ENCODE results near the gene ARHGAP25.

The ARHGAP25 gene

GRCh38 chr2:68824831-68825230, 90.2 kb downstream of the ARHGAP25 start:
- ATAC-seq (replicated peaks; ENCODE audit: extremely low read depth, poor library complexity, severe bottlenecking) (no peak), DNase-seq (ENCODE audit: low spot score in 2 of 2) (no peak)
- peaks cover 72% of the 10 kb centered on the region for H3K4me1 Mint-ChIP-seq
- no peaks in the 10 kb centered on the region for H3K9me3 Mint-ChIP-seq
- H3K4me3 Mint-ChIP-seq, result no peak overlapping the region
- peaks cover 75% of the 10 kb centered on the region for H3K36me3 Mint-ChIP-seq (ENCODE audit: insufficient read depth)
- H3K27me3 Mint-ChIP-seq, result no peaks in the 10 kb centered on the region
- H3K27ac Mint-ChIP-seq (ENCODE audit: low read depth), result peak overlapping the region; percentile 81

- H3K4me1 Mint-ChIP-seq, result peaks cover 77% of the 10 kb centered on the region
Observed at GRCh38 chr2:68825866-68826265, 91.3 kb downstream of the ARHGAP25 start.

GRCh38 chr2:68827666-68828065, 93.1 kb downstream of the ARHGAP25 start:
- Mint-ChIP-seq H3K4me1 (peaks cover 87% of the 10 kb centered on the region), H3K27ac (ENCODE audit: low read depth) (no peak overlapping the region), H3K9me3 (no peaks in the 10 kb centered on the region), H3K4me3 (no peak overlapping the region), H3K27me3 (no peaks in the 10 kb centered on the region), H3K36me3 (ENCODE audit: insufficient read depth) (peaks cover 51% of the 10 kb centered on the region)
- ATAC-seq (replicated peaks; ENCODE audit: extremely low read depth, poor library complexity, severe bottlenecking), result no peak
- DNase-seq (ENCODE audit: low spot score in 2 of 2), result no peak

More at GRCh38 chr2:68825866-68826265, 91.3 kb downstream of the ARHGAP25 start:
- H3K27ac Mint-ChIP-seq (ENCODE audit: low read depth), result peak overlapping the region; percentile 81
- H3K36me3 Mint-ChIP-seq (ENCODE audit: insufficient read depth), result peaks cover 67% of the 10 kb centered on the region
- ATAC-seq (replicated peaks; ENCODE audit: extremely low read depth, poor library complexity, severe bottlenecking), result no peak
- H3K27me3 Mint-ChIP-seq, result no peaks in the 10 kb centered on the region
- no peak for DNase-seq (ENCODE audit: low spot score in 2 of 2)
- no peaks in the 10 kb centered on the region for H3K9me3 Mint-ChIP-seq
- no peak overlapping the region for H3K4me3 Mint-ChIP-seq

GRCh38 chr2:68828887-68829708, 94.5 kb downstream of the ARHGAP25 start:
- H3K4me1 Mint-ChIP-seq, result peaks cover 79% of the 10 kb centered on the region
- H3K4me3 Mint-ChIP-seq, result peak overlapping the region; percentile 65
- H3K9me3 Mint-ChIP-seq, result no peaks in the 10 kb centered on the region
- DNase-seq (ENCODE audit: low spot score in 2 of 2), result peak; percentile 40 to 56
- peak overlapping the region; percentile 93 for H3K27ac Mint-ChIP-seq (ENCODE audit: low read depth)
- H3K36me3 Mint-ChIP-seq (ENCODE audit: insufficient read depth), result peaks cover 39% of the 10 kb centered on the region
- H3K27me3 Mint-ChIP-seq, result no peaks in the 10 kb centered on the region
- peak; percentile 78 for ATAC-seq (replicated peaks; ENCODE audit: extremely low read depth, poor library complexity, severe bottlenecking)

GRCh38 chr2:68829749-68830148, 95.1 kb downstream of the ARHGAP25 start:
- Mint-ChIP-seq H3K27ac (ENCODE audit: low read depth) (peak overlapping the region; percentile 93), H3K36me3 (ENCODE audit: insufficient read depth) (peaks cover 32% of the 10 kb centered on the region), H3K9me3 (no peaks in the 10 kb centered on the region), H3K4me3 (peak overlapping the region; percentile 65), H3K27me3 (no peaks in the 10 kb centered on the region), H3K4me1 (peaks cover 73% of the 10 kb centered on the region)
- ATAC-seq (replicated peaks; ENCODE audit: extremely low read depth, poor library complexity, severe bottlenecking), result peak; percentile 31
- no peak for DNase-seq (ENCODE audit: low spot score in 2 of 2)

GRCh38 chr2:68831686-68832232, 97.1 kb downstream of the ARHGAP25 start:
- peak overlapping the region; percentile 82 for H3K27ac Mint-ChIP-seq (ENCODE audit: low read depth)
- ATAC-seq (replicated peaks; ENCODE audit: extremely low read depth, poor library complexity, severe bottlenecking) (peak; percentile 48), DNase-seq (ENCODE audit: low spot score in 2 of 2) (no peak)
- H3K4me1 Mint-ChIP-seq, result peaks cover 57% of the 10 kb centered on the region
- no peaks in the 10 kb centered on the region for H3K27me3 Mint-ChIP-seq
- H3K4me3 Mint-ChIP-seq, result peak overlapping the region; percentile 29
- H3K9me3 Mint-ChIP-seq, result no peaks in the 10 kb centered on the region
- peaks cover 12% of the 10 kb centered on the region for H3K36me3 Mint-ChIP-seq (ENCODE audit: insufficient read depth)

- H3K27ac Mint-ChIP-seq (ENCODE audit: low read depth), result peak overlapping the region; percentile 82
- H3K4me1 Mint-ChIP-seq, result peaks cover 57% of the 10 kb centered on the region
- H3K36me3 Mint-ChIP-seq (ENCODE audit: insufficient read depth), result peaks cover 8% of the 10 kb centered on the region
- DNase-seq (ENCODE audit: low spot score in 2 of 2) (no peak), ATAC-seq (replicated peaks; ENCODE audit: extremely low read depth, poor library complexity, severe bottlenecking) (no peak)
- no peaks in the 10 kb centered on the region for H3K27me3 Mint-ChIP-seq
- no peaks in the 10 kb centered on the region for H3K9me3 Mint-ChIP-seq
- peak overlapping the region; percentile 29 for H3K4me3 Mint-ChIP-seq
Observed at GRCh38 chr2:68832233-68832869, 97.7 kb downstream of the ARHGAP25 start.

- Mint-ChIP-seq H3K36me3 (ENCODE audit: insufficient read depth) (peaks cover 4% of the 10 kb centered on the region), H3K4me1 (peaks cover 51% of the 10 kb centered on the region), H3K27ac (ENCODE audit: low read depth) (no peak overlapping the region), H3K9me3 (no peaks in the 10 kb centered on the region), H3K4me3 (no peak overlapping the region), H3K27me3 (no peaks in the 10 kb centered on the region)
- DNase-seq (ENCODE audit: low spot score in 2 of 2) (no peak), ATAC-seq (replicated peaks; ENCODE audit: extremely low read depth, poor library complexity, severe bottlenecking) (no peak)
Observed at GRCh38 chr2:68833162-68833561, 98.6 kb downstream of the ARHGAP25 start.

GRCh38 chr2:68834737-68835376, 100.2 kb downstream of the ARHGAP25 start:
- H3K36me3 Mint-ChIP-seq (ENCODE audit: insufficient read depth), result peaks cover 2% of the 10 kb centered on the region
- H3K4me1 Mint-ChIP-seq, result peaks cover 39% of the 10 kb centered on the region
- H3K27me3 Mint-ChIP-seq, result no peaks in the 10 kb centered on the region
- H3K4me3 Mint-ChIP-seq, result no peak overlapping the region
- H3K27ac Mint-ChIP-seq (ENCODE audit: low read depth), result peak overlapping the region; percentile 17
- ATAC-seq (replicated peaks; ENCODE audit: extremely low read depth, poor library complexity, severe bottlenecking) (no peak), DNase-seq (ENCODE audit: low spot score in 2 of 2) (no peak)
- no peaks in the 10 kb centered on the region for H3K9me3 Mint-ChIP-seq

- Mint-ChIP-seq H3K4me1 (peaks cover 31% of the 10 kb centered on the region), H3K9me3 (no peaks in the 10 kb centered on the region), H3K4me3 (no peak overlapping the region), H3K36me3 (ENCODE audit: insufficient read depth) (peaks cover 2% of the 10 kb centered on the region), H3K27ac (ENCODE audit: low read depth) (no peak overlapping the region), H3K27me3 (no peaks in the 10 kb centered on the region)
- DNase-seq (ENCODE audit: low spot score in 2 of 2), result no peak
- ATAC-seq (replicated peaks; ENCODE audit: extremely low read depth, poor library complexity, severe bottlenecking), result no peak
Observed at GRCh38 chr2:68835621-68836020, 101.0 kb downstream of the ARHGAP25 start.

GRCh38 chr2:68837164-68837860, 102.7 kb downstream of the ARHGAP25 start:
- DNase-seq (ENCODE audit: low spot score in 2 of 2) (peak; percentile 20 to 40), ATAC-seq (replicated peaks; ENCODE audit: extremely low read depth, poor library complexity, severe bottlenecking) (no peak)
- Mint-ChIP-seq H3K27ac (ENCODE audit: low read depth) (no peak overlapping the region), H3K27me3 (no peaks in the 10 kb centered on the region), H3K9me3 (no peaks in the 10 kb centered on the region), H3K4me1 (peaks cover 14% of the 10 kb centered on the region), H3K4me3 (no peak overlapping the region), H3K36me3 (ENCODE audit: insufficient read depth) (no peaks in the 10 kb centered on the region)

- H3K27me3 Mint-ChIP-seq, result no peaks in the 10 kb centered on the region
- peaks cover 10% of the 10 kb centered on the region for H3K4me1 Mint-ChIP-seq
- no peaks in the 10 kb centered on the region for H3K36me3 Mint-ChIP-seq (ENCODE audit: insufficient read depth)
- DNase-seq (ENCODE audit: low spot score in 2 of 2) (no peak), ATAC-seq (replicated peaks; ENCODE audit: extremely low read depth, poor library complexity, severe bottlenecking) (no peak)
- no peak overlapping the region for H3K27ac Mint-ChIP-seq (ENCODE audit: low read depth)
- H3K9me3 Mint-ChIP-seq, result no peaks in the 10 kb centered on the region
- H3K4me3 Mint-ChIP-seq, result no peak overlapping the region
Observed at GRCh38 chr2:68837861-68838341, 103.3 kb downstream of the ARHGAP25 start.

Measured in central memory CD8-positive, alpha-beta T cell (primary cell).